ENCODE data around the gene CCR3. TPM values are rescaled to one million over a fixed set of nuclear protein-coding genes. Genes with fewer than 3 reads are reported as not detected.
A peak's percentile ranks its signal among the peaks of the same experiment; 100 is the strongest.

The CCR3 gene
- total RNA-seq, 4 donors from 2014 or later: not detected

GRCh38 chr3:46282696-46283095 is 40.4 kb downstream of the CCR3 start:
- Histone ChIP-seq H3K4me3 (no peak overlapping the region), H3K27me3 (no peaks in the 10 kb centered on the region), H3K9me3 (peaks cover 0 to 15% (median 8%) of the 10 kb centered on the region in 3 donors), H3K36me3 (no peaks in the 10 kb centered on the region), H3K27ac (no peak overlapping the region), H3K4me1 (peaks cover 0 to 13% (median 3%) of the 10 kb centered on the region in 3 donors)
- intact Hi-C loops (cut with DNase I): no loop called here
- 89 to 100% methylated on average over 2 of the region's 2 CpGs for WGBS, 2 donors
- no peak for TF ChIP-seq POLR2A (IDR thresholded peaks at IDR 0.05)
- TF ChIP-seq CTCF (IDR thresholded peaks at IDR 0.05): no peak
- DNase-seq: no peak

- Histone ChIP-seq H3K36me3 (no peaks in the 10 kb centered on the region), H3K4me1 (peaks cover 0 to 13% (median 3%) of the 10 kb centered on the region in 3 donors), H3K9me3 (peaks cover 0 to 5% (median 1%) of the 10 kb centered on the region in 3 donors), H3K27me3 (no peaks in the 10 kb centered on the region), H3K4me3 (no peak overlapping the region), H3K27ac (peak overlapping the region in 1 of 4 donors; percentile 14)
- DNase-seq: no peak
- TF ChIP-seq CTCF (IDR thresholded peaks at IDR 0.05): no peak
- no peak for TF ChIP-seq POLR2A (IDR thresholded peaks at IDR 0.05)
- intact Hi-C loops (cut with DNase I): no loop called here
- 67 to 69% methylated on average over 2 of the region's 2 CpGs for WGBS, 2 donors
Observed at GRCh38 chr3:46283881-46284450, 41.7 kb downstream of the CCR3 start.

GRCh38 chr3:46284981-46285683 is 42.9 kb downstream of the CCR3 start:
- H3K36me3 ChIP-seq: no peaks in the 10 kb centered on the region
- intact Hi-C loops (cut with DNase I): no loop called here
- no peak for DNase-seq
- peaks cover 0 to 13% (median 3%) of the 10 kb centered on the region in 3 donors for H3K4me1 ChIP-seq
- H3K9me3 ChIP-seq: no peaks in the 10 kb centered on the region
- peak overlapping the region in 2 of 4 donors; percentile 21 to 53 for H3K27ac ChIP-seq
- no peaks in the 10 kb centered on the region for H3K27me3 ChIP-seq
- H3K4me3 ChIP-seq: no peak overlapping the region
- 56 to 70% methylated on average over 6 of the region's 6 CpGs for WGBS, 2 donors
- TF ChIP-seq CTCF (IDR thresholded peaks at IDR 0.05) (no peak), POLR2A (IDR thresholded peaks at IDR 0.05) (no peak)

GRCh38 chr3:46285931-46286619 is 43.8 kb downstream of the CCR3 start:
- no peak for DNase-seq
- H3K4me3 ChIP-seq: no peak overlapping the region
- WGBS, 2 donors: 63 to 81% methylated on average over 5 of the region's 5 CpGs
- intact Hi-C loops (cut with DNase I): no loop called here
- no peak for TF ChIP-seq POLR2A (IDR thresholded peaks at IDR 0.05)
- TF ChIP-seq CTCF (IDR thresholded peaks at IDR 0.05): no peak
- no peaks in the 10 kb centered on the region for H3K27me3 ChIP-seq
- no peaks in the 10 kb centered on the region for H3K9me3 ChIP-seq
- H3K36me3 ChIP-seq: no peaks in the 10 kb centered on the region
- H3K27ac ChIP-seq: peak overlapping the region in 1 of 4 donors; percentile 53
- peaks cover 0 to 8% (median 3%) of the 10 kb centered on the region in 3 donors for H3K4me1 ChIP-seq

Measured in esophagus squamous epithelium (tissue), 5 donors.